LoVo (cell line): ENCODE data around the gene ETS1.

ENCODE experiments used
- DNase-seq: peaks from one replicate; pipeline ENCODE4 v3.0.0-alpha.2; 2016; ENCODE audit warnings: low spot score

The ETS1 gene, protein sequence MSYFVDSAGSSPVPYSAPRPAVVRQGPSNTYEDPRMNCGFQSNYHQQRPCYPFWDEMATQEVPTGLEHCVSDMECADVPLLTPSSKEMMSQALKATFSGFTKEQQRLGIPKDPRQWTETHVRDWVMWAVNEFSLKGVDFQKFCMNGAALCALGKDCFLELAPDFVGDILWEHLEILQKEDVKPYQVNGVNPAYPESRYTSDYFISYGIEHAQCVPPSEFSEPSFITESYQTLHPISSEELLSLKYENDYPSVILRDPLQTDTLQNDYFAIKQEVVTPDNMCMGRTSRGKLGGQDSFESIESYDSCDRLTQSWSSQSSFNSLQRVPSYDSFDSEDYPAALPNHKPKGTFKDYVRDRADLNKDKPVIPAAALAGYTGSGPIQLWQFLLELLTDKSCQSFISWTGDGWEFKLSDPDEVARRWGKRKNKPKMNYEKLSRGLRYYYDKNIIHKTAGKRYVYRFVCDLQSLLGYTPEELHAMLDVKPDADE

DNA sequence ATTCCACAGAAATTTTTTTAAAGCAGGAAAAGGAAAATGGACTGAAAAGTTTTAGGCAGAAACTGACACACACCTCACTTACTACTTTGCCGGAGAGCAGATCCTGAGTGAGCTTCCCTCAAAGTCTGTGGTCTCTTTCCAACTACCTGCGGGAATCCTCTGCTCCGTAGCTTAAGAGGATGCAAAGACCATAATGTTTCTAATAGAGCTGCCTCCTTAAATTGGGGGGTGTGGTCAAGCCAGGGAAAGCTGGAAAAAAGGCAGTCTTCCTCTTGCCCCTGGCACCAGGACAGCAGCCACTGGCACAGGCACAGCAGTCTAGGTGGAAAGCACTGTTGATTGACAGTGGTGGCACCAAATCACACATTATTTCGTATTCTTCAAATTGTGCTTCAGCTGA is at the start of gene ETS1:
Gene ETS1, minus strand, starts transcription at position 144 of the 400 bp plus-strand sequence. CDS start 14,428 bp downstream, outside the sequence.
- DNase-seq = no peak

DNA sequence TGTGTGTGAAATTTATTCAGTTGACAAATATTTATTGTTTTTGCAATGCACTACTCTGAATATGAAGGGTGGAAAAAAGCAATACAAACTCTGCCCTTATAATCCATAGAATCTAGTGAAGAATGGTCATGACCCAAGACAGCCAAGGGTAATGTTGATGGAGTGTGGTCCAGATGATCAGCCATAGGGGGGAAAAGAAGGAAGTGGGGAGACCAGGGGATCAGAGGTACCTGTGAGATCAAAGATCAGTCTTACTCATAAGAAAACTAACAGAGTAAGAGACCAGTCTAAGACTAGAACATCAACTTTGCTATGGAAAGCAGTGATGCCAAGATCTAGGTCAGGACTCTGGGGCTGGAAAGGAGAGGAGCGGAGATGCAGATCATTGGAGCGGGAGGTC is 47.0 kb upstream of the ETS1 start:
- DNase-seq = no peak

DNA sequence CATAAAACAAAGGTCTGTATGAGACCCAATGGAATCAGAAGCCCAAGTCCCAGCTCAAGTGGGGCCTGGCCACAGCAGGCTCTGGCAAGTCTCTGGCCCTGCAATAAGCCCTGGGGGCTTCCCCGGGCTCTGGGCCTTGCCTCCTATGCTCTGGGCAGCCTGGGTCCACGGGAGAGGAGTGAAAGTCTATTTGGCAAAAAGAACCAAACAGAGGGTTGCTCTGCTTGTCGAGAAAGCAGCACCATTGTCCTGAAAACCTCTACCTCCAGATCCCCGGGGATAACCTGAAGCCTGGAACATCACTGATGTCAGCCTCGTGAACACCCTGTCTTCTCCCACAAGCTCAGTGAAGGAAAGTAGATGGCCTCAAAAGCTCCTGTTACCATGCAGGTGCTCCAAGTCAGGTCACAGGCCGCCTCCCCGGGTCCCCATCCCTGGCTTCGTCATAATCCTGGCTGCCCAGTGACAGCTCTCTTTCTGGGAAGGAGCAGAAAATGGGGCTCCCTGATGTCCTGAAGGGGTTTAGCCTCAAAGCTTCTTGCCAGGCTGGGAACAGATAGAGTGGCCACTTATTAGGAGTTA is 46.1 kb upstream of the ETS1 start:
- no peak for DNase-seq

DNA sequence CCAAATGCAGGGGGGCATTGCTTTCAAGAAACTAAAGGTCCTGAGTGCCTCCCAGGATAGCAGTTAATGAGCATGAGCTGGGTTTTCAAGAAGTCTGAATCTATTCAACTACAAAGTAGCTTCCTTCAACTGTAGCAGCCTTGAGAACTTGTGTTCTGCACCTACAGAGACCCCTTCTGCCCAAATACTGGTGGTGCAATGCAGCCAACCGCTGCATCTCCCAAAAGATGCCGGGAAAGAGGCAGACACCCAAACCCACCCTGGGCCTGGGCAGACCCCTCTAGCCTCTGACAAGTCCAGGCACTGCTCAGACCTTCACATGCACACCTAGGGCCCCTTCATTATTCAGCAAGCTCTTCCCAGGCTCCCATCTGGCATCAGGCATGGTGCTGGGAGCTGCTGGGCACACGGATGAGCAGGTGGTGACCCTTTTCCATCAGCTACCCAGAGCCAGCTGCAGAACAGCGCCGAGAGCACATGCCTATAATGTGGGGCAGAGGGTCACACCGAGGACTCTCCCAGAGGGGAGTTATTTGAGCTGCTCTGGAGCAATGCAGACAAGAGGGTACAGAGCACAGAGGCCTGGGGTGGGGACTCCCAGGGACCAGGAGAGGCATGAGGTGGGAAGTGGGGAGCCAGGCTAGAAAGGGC is 44.9 kb upstream of the ETS1 start:
- DNase-seq = no peak

DNA sequence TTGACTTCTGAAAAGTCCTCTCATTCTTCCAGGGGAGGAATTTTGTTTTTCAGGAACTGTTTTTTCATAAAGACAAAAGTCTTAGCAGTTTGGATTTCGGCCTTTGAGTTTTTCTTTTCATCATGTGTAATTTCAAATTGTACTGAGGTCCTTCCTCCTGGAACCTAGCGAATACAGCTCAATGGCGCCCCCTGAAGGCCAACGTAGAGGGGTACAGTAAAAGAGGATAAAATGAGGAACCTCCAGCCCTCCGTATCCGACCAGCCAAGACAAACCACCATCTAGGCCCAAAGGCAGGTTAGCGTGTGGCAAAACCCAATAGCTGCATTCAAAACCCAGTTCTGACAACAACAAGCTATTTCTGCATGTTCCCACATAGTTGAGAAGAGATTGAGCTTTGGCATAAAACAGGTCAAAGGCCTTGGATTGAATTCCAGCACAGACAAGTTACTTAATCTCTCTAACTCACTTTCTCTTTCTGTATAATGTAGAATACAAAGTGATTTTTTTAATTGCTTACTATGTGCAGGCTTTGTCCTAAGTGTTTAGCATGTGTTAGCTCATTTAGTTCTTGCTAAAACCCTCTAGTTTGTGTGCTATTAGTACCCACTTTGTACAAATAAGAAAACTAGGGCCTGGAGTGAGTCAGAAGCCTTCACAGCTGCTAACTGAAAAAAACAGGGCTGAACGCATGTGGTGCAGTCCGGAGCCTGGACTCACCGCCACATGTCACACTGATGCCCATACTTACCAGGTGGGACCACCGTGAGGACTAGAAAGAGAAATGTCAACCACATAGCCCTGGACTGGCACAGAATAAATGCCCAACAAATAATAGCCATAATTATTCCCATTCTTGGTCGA is 43.2 kb upstream of the ETS1 start:
- DNase-seq = peak; percentile 62

DNA sequence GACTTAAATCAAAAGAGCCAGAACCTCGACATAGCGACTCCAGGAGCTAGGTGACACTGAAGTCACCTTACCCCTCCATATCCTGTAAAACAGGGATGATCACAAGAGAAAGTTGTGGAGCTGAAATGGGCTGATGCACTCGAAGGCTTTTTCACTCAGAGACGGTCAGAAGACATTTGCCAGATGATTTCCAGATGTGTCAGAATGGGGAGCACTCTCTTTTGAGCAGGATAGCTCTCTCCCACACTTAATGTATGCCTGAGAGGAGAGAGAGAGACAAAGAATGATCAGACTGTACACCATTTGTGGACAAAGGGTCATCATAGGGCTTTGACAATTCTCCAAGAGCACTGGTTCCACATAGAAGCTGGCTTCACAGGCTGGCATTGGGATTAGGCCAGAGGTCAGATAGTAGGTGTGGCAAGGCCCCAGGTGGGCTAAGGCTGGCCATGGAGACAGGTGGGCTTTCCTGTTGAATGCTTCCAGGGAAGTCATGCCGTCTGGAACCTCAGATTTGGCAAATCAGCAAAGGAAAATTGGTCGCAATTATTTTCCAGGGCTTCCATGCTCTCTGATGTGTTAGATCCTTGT is 42.3 kb upstream of the ETS1 start:
- no peak for DNase-seq

DNA sequence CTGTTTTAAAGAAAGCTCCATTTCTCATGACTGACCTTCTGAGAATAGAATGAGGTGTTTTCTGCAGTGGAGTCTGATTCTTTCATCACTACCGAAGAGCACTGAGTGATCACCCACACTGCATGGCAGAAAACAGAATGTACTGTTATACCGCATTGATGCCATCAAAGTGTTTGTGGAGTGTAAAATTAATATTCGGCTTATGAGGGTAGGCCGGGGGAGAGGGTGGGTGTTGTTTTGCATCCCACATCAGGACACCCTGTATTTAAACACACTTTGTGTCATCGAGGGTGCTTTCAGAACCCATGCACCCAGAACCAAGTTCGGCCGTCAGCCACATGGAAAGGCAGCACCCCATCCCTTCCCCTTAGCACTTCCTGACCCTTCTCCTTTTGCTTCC is 41.3 kb upstream of the ETS1 start:
- DNase-seq = no peak

DNA sequence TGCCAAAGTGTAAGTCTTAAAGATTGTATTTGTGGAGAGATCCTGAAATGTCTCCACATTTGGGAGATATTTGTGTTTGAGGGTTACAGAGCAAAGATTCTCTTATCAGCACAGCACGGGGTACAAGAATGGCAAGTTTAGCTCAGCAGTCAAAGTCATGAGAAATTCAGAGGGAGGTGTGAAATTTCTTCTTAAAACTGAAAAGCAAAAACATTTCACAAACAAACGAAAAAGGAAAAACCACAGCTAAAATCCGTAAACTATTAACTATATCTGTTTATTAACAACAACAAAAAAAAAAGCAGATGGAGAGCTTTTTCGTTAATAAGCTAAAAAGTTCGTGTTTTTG is 40.9 kb upstream of the ETS1 start:
- DNase-seq = no peak

DNA sequence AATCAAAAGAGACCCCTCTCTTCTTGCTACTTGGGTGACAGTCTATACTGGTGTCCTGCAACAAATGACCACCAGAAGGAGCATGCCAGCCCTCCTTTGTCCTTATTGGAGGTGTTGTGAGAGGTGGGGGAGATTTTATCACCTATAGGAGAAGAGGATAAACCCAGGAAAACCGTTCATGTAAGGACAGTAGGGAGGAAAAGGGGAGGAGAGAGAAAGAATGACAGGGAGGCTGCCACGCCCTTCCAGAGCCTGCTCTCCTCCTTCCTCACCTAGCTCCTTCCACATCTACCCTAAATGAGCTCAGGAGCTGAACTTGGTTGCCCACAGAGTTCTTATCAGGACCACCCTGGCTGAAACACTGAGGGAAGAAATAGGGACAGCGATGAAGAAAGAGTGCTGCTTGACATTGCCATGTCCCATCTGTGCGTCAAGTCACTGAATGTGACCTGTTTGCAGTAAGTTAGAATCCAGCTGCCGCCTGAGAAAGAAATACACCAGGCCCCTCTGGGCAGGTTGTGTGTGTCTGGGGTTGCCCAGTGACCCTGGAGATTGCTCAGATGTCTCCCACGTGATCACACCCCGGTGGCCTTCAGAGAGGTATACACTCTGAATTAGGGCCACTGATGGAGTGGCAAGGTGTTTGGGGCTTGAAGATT is 40.4 kb upstream of the ETS1 start:
- no peak for DNase-seq

DNA sequence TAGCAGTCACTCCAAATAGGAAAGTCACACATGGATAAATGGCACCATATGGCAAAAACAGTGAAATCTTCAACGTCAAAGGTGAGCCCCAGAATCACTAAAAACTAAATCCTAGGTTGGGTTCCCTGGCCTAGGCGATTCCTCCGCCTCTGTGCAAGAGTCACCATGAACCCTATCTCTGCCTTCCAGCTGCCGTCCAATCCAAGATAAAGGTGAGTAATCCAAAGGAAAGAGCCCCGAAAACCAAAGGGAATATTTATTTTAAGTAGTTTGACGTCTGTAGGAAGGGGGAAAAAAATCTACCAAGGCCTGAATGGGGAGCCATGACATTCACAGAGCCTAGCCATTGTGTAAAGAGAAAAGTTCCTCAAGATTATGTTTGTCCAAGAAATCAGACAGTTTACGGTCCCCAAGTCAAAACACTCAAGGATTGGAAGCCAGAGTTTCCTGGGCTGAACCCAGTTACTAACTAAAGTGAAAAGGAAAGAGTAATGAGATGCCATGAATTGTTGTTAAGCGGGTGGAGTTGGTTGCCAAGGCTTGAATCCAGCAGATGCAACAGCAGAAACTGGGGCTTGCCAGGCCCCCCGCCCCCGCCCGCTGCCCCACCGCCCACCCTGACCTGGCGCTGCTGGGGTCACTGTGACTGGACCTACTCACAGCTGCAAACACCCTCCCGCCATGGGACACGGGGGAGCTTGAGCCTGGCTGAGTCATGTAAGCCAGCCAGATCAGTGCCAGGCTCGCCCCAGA is 39.7 kb upstream of the ETS1 start:
- DNase-seq = no peak

DNA sequence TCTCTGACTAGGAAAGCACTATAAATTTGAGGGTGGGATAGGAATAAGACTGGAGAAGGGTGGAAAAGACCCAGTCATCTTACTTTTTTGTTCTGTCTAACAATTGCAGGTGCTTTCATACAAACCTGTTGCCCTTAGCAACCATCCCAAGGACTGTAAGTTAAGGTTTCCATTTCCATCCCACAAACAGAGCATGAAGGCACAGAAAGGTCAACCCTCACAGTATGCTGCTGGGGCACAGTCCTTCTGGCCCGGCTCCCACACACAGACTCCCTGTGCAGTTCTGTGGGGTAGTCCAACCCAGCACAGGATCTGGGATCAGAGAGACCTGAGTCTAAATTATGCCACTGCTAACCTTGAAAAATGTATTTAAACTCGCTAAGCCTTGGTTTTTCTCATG is 38.4 kb upstream of the ETS1 start:
- DNase-seq = no peak

DNA sequence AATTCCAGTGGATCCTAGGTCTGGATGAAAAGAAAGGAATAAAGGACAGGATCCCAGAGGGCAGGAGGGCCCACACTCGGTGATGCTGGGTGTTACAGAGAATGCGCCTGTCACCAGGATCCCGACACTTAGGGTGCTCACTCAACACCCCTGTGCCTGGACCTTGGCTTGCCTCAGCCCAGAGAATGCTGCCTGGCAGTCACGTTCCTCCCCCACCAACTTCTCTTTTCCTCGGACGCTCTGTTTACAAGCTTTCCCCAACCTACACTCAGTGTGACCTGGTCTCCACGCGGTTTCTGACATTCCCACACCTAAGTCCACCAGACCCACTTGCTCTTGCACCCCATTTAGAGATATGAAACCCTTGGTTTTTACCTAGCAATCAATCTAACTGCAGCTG is 38.0 kb upstream of the ETS1 start:
- no peak for DNase-seq

DNA sequence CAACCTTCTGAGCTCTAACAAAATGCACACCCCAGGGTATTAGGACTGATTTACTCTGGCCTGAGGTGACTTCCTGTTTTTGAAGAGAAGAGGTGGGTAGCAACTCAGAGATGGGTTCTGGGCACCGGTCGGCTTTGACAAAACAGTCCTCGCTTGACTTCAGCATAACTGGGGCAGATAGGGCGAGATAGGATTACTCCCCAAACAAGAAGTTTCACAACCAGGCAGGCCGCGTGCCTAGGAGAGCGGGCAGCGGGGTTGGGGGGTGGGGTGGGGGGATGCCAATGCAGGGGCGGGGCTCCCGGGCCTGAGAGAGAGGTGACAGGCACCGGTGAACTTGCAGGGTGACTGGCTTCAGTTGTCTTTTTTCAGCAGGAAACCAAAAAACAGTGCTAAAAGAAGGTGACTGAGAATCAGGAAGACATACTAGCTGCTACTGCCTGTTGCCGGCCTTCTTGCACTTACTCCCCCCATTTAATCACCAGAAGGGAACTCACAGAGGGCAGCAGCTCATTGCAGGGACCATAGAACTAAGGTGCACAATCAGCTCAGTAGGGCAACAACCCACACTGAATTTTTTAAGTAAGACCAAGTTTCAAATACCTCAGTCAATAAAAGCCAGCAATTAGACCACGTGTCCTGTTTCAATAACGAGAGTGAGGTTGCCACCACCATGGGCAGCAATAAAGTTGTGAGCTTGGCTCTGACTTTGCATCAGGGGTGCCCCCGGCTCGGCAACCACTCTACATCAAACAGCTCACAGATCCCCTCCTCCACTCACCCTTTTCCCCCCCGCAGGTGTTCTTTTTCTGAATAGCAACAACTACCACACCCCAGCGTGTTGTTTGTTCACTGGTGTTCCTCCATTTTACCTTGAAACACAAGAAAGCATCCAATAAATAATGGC is 37.2 kb upstream of the ETS1 start:
- DNase-seq = no peak

DNA sequence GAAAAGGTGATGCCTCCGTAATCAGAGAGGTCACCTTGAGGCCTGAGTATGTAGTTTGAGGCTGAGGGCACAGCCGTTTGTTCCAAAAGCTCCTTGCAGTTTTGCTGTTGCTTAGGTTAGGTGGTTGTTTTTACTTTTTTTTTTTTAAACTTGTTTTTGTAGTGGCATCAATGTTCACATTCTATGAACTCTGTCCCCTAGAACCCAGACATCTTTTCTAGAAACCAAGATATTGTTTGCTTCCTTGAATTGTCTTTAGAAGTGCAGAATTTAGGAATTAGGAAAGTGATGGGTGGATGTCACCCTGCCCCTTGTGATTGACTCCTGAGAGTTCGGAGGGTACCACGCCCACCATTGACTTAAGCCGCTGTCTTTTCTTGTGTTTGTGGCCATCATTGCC is 35.7 kb upstream of the ETS1 start:
- no peak for DNase-seq

DNA sequence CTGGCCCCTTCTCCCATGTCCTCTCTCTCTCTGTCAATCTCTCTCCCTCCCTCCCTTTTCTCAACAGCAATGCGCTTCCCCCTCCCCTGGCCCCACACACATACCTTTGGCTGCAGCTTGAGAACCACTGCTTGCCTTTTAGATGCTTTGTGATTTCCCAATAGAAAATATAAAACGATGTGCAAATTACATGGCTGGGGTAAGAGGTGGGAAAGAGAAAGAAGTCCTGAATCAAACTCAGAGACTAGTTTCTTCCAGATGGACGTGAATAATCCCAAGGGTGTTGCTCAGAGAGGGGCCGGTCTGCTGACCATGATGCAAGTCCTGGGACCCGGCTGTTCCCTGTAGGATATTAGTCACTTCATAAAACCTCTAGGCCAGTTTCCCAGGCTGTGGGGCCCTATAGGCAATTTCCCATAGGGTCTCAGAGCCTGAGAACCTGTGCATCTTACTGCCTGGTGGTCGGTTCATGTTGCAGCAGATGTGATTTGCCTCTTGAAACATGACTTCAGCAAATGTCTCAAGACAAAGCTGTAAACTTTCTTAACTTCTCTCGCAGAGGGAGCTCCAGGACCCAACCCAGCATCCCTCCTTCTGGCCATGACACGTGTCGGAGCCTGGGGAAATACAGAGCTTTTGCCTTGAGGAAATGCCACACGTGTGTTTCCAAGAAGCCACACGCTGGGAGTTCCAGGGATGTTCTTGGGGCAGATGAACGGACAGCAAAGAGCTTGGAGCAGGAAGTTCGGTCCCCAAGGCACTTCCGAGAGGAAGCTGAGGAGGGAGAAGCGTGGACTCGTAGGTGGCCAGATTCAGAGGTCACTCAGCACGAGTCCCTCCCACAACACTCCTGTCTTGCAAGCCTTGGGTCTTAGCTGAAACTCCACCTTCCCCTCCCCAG is 34.5 kb upstream of the ETS1 start:
- no peak for DNase-seq

DNA sequence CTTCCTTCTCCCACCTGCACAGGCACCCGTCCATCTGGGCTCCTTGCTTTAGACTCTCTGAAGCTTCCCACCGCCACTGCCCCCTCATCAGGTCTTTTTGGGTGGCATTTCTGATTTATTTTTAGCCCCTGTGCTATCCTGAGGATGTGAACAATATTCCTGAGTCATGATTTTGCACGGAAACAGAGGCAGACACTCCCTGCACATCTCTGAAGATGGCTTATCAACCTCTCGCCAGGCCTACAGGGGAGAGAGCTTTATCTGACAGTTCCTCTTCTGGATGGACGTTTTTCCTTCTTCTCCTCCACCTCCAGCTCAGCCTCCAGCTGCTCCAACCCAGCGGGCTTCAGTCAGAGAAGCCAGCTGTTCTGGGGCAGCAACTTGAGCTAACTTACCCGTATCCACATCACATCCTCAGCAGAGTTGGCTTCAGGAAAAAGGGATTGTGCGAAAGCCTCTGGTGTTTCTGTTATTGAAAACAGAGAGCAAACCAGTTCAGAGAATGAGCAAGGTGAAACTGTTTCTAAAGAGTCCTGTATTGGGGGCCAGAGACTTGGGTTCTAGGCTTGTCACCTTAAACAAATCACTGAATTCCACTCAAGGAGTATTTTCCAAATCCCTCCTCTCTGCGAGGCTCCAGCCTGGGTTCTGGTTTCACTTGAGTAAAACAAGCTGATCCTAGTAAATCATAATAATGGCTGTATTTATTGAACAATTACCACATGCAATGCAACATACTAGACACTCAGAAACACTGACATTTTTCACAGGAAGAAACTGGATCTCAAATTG is 33.1 kb upstream of the ETS1 start:
- DNase-seq = no peak

DNA sequence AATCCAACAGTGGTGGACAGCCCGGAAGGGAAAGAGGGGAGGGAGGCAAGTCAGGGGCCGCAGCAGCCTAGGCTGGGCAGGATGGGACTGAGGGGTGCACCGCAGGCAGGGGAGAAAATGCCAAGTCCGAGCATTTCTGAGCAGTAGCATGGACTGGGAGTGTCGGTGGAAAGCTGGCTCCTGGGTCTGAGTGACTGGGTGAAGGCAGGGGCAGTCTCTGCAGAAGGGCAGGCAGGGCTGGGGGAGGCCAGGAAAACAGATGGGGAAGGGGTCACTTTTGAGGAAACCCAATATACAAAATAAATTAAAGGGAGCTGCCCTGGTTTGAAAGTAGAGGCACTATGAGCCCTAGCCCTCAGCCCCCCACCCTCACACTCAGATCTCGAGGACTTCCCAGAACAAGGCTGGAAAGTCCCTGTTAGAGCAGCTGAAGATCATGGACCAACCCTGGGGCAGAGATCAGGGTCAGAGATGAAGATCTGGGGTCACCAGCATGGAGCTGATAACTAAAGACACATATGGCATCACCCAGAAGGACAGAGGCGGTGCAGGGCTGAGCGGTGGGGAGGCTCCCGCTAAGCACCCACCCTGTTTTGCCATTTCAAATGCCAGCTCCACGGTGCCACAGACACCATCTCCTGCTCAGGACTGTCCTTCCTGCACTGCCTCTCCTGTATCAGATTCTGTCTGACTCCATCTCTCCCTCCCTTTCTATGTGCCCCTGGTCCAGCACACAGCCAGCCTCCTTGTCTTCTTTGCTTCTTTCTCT is 32.4 kb upstream of the ETS1 start:
- no peak for DNase-seq
